Dermis microvascular lymphatic vessel endothelial cell (primary cell): Measurements from ENCODE around the gene GSTO2. TPM values are rescaled to one million over a fixed set of nuclear protein-coding genes. Genes with fewer than 3 reads are reported as not detected.
A peak's percentile ranks its signal among the peaks of the same experiment; 100 is the strongest.

Experiments used
- DNase-seq, 2 donors: peaks; one replicate each; pipeline versions ENCODE4 v3.0.0 to v3.0.0-alpha.2; 2010; ENCODE audit warnings: low read depth in 2 of 2
- total RNA-seq: library from RNA; depleted of rRNA; stranded (reverse); fragments of >200 nt; gene quantifications from 2 replicates; pipeline ENCODE4 v1.2.1, GENCODE V29; 2014

Gene GSTO2
- total RNA-seq, 1 donor from 2014 or later, result 0.51 TPM

- DNase-seq, result no peak
Measured at GRCh38 chr10:104279550-104280259, 10.7 kb downstream of the GSTO2 start.

GRCh38 chr10:104281694-104282093 lies 12.7 kb downstream of the GSTO2 start:
- DNase-seq, result no peak

GRCh38 chr10:104284846-104285245 lies 15.9 kb downstream of the GSTO2 start:
- DNase-seq, result no peak

GRCh38 chr10:104286939-104287338 lies 18.0 kb downstream of the GSTO2 start:
- DNase-seq, result no peak

GRCh38 chr10:104288355-104288754 lies 19.4 kb downstream of the GSTO2 start:
- no peak for DNase-seq

- peak; percentile 54 to 84 for DNase-seq
Measured at GRCh38 chr10:104291439-104291951, 22.5 kb downstream of the GSTO2 start.

- peak in 1 of 2 donors; percentile 64 for DNase-seq
Measured at GRCh38 chr10:104293011-104293410, 24.0 kb downstream of the GSTO2 start.

GRCh38 chr10:104293781-104294321 lies 24.9 kb downstream of the GSTO2 start:
- DNase-seq, result no peak

- no peak for DNase-seq
Measured at GRCh38 chr10:104296687-104297436, 27.9 kb downstream of the GSTO2 start.

GRCh38 chr10:104297697-104298660 lies 29.0 kb downstream of the GSTO2 start:
- peak in 1 of 2 donors; percentile 53 for DNase-seq

- DNase-seq, result peak; percentile 65 to 86
Measured at GRCh38 chr10:104299031-104299904, 30.3 kb downstream of the GSTO2 start.

GRCh38 chr10:104300002-104300735 lies 31.2 kb downstream of the GSTO2 start:
- DNase-seq, result peak; percentile 98 to 99

GRCh38 chr10:104300736-104301292 lies 31.8 kb downstream of the GSTO2 start:
- DNase-seq, result peak; percentile 86 to 97

GRCh38 chr10:104301907-104302690 lies 33.1 kb downstream of the GSTO2 start:
- DNase-seq, result no peak

GRCh38 chr10:104303594-104304355 lies 34.8 kb downstream of the GSTO2 start:
- DNase-seq, result no peak

GRCh38 chr10:104304356-104304745 lies 35.4 kb downstream of the GSTO2 start:
- DNase-seq, result no peak

GRCh38 chr10:104304927-104305326 lies 35.9 kb downstream of the GSTO2 start:
- DNase-seq, result no peak

- no peak for DNase-seq
Measured at GRCh38 chr10:104306897-104307296, 37.9 kb downstream of the GSTO2 start.
